ENCODE results near the gene CD7.

Gene CD7

DNA sequence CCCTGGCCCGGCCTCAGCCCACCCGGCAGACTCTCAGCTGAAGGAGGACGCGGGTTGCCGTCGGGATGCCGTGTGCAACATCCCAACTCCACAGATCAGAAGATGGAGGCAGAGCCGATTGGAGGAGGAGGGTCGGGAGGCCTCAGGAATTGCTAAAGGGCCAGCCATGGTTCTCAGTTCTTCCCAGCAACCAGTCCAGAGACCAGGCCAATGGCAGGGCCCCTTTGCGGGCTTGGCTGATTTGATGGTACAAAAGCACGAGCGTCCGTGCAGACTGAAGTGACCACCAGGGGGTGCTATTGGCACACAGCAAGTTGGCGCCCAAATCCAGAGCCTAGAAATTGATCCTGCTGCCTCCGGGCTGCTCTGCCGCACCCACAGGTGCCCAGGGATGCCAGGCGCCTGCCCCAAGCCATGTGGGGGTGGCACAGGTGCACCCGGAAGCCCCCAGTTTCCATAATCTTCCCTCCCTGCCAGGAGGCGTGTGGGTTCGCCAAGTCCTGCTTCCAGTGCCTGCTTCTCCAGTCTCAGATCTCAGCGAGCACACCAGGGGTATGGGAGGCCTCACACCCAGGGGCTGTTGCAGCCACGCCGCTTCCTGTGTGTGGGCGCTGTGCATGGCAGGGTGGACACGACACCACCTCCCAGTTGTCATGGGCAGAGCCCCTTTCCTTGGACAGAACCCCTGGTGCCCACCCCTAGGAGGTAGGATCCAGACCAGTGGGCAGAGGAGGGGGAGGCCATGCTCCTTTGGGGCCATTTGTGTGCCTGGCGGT is 34.5 kb upstream of the CD7 start:
- TF ChIP-seq TAF1 (IDR thresholded peaks at IDR 0.05; ENCODE audit: borderline replicate concordance, insufficient read depth, low read length) (no peak), FOXP2 (optimal IDR thresholded peaks at IDR 0.05; ENCODE audit: borderline replicate concordance, extremely low read depth, extremely low read length, insufficient read depth) (no peak), SIN3A (IDR thresholded peaks at IDR 0.05; ENCODE audit: borderline replicate concordance, insufficient read depth, low read length) (no peak), POLR2AphosphoS5 (IDR thresholded peaks at IDR 0.05; ENCODE audit: low read depth, low read length) (no peak)
- TF ChIP-seq, protein P1, sequence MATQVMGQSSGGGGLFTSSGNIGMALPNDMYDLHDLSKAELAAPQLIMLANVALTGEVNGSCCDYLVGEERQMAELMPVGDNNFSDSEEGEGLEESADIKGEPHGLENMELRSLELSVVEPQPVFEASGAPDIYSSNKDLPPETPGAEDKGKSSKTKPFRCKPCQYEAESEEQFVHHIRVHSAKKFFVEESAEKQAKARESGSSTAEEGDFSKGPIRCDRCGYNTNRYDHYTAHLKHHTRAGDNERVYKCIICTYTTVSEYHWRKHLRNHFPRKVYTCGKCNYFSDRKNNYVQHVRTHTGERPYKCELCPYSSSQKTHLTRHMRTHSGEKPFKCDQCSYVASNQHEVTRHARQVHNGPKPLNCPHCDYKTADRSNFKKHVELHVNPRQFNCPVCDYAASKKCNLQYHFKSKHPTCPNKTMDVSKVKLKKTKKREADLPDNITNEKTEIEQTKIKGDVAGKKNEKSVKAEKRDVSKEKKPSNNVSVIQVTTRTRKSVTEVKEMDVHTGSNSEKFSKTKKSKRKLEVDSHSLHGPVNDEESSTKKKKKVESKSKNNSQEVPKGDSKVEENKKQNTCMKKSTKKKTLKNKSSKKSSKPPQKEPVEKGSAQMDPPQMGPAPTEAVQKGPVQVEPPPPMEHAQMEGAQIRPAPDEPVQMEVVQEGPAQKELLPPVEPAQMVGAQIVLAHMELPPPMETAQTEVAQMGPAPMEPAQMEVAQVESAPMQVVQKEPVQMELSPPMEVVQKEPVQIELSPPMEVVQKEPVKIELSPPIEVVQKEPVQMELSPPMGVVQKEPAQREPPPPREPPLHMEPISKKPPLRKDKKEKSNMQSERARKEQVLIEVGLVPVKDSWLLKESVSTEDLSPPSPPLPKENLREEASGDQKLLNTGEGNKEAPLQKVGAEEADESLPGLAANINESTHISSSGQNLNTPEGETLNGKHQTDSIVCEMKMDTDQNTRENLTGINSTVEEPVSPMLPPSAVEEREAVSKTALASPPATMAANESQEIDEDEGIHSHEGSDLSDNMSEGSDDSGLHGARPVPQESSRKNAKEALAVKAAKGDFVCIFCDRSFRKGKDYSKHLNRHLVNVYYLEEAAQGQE (IDR thresholded peaks at IDR 0.05; ENCODE audit: insufficient read depth in 1 of 2, low read depth in 2 of 2, low read length in 2 of 2): peak; percentile 84 to 87

DNA sequence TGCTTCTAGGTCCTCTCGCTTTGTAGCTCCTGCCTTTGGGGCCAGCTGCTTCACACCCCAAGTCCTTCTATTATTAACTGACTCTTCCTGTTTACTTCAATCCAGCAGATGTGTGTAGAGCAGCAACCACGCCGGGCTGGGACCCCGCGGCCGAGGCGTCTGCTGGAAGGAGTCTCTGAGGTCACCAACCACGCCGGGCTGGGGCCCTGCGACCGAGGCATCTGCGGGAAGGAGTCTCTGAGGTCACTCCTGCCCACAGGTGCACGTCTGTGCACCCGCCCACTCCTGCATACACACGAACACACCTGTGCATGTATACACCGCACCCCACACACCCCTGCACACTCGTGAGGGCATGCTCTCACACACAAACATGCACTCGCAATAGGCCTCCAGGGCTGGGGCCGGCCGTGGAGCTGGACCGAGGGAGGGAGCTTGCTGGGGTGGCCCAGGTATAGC is 33.9 kb upstream of the CD7 start:
- peak; percentile 22 for TF ChIP-seq FOXP2 (optimal IDR thresholded peaks at IDR 0.05; ENCODE audit: borderline replicate concordance, extremely low read depth, extremely low read length, insufficient read depth)
- TF ChIP-seq, protein P1 (IDR thresholded peaks at IDR 0.05; ENCODE audit: insufficient read depth in 1 of 2, low read depth in 2 of 2, low read length in 2 of 2): no peak

DNA sequence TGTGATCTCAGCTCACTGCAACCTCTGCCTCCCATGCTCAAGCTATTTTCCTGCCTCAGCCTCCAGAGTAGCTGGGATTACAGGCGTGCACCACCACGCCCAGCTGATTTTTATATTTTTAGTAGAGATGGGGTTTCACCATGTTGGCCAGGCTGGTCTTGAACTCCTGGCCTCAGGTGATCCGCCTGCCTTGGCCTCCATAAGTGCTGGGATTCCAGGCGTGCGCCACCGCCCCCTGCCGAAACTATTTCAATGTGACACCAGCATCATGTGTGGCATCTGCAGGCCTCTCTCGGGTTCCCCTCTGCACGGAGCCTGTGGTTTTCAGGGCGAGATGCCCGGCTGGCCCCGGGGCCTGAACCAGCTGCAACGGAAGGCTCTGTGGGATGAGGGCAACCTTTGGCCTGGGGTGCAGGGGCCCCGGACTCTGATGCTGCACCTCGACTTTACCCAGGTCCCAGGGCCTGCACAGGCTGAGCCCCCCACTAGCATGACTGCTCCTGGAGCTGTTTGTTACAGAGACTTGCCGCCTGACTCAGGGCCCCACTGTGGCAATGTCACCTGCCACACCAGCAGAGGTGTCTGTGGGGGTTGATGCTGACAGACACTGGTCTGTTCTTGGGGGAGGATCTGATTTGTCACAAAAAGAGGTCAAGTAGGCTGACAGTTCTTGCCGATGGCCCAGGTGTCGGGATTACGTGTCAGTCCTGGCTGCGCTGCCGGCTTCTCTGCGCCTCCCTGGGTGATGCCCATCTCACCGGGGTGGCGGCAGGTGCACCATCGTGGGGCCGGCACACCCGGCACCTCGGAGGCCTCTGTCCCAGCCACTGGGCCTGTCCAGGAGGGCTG is 33.0 kb upstream of the CD7 start:
- no peak for TF ChIP-seq SIN3A (IDR thresholded peaks at IDR 0.05; ENCODE audit: borderline replicate concordance, insufficient read depth, low read length)
- TF ChIP-seq, protein P1 (IDR thresholded peaks at IDR 0.05; ENCODE audit: insufficient read depth in 1 of 2, low read depth in 2 of 2, low read length in 2 of 2): no peak
- TF ChIP-seq POLR2AphosphoS5 (IDR thresholded peaks at IDR 0.05; ENCODE audit: low read depth, low read length): no peak
- no peak for TF ChIP-seq TAF1 (IDR thresholded peaks at IDR 0.05; ENCODE audit: borderline replicate concordance, insufficient read depth, low read length)
- no peak for TF ChIP-seq FOXP2 (optimal IDR thresholded peaks at IDR 0.05; ENCODE audit: borderline replicate concordance, extremely low read depth, extremely low read length, insufficient read depth)

DNA sequence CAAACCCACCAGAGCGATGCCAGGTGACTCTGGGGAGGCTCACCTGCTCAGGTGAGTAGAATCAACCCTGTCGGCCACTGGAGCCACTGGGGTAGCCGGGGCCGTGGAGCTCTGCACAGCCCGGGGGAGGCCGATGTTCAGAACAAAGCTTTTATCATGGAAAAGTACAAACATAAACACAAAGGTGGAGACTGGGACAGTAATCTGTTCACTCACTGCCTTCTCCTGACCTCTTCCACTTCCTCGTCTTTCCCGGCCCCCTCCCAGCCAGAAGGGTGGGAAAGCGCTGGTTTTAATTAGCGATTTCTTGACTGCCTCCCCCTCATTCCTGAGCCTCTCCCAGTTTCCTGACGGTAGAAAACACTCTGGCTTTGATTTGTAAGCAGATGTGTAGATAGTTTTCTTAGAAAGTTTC is 31.9 kb upstream of the CD7 start:
- TF ChIP-seq POLR2AphosphoS5 (IDR thresholded peaks at IDR 0.05; ENCODE audit: low read depth, low read length): no peak
- TF ChIP-seq, protein P1 (IDR thresholded peaks at IDR 0.05; ENCODE audit: insufficient read depth in 1 of 2, low read depth in 2 of 2, low read length in 2 of 2): peak in 1 of 2 experiments; percentile 31; a peak in 1 of 4 replicates

All from PFSK-1 (cell line).